ENCODE results near the gene ABR.
"Not testable (repeated sequence)": the region's sequence is repeated elsewhere in the genome, so short reads cannot be mapped to it uniquely, and the experiment has no call there.

The ABR gene

DNA sequence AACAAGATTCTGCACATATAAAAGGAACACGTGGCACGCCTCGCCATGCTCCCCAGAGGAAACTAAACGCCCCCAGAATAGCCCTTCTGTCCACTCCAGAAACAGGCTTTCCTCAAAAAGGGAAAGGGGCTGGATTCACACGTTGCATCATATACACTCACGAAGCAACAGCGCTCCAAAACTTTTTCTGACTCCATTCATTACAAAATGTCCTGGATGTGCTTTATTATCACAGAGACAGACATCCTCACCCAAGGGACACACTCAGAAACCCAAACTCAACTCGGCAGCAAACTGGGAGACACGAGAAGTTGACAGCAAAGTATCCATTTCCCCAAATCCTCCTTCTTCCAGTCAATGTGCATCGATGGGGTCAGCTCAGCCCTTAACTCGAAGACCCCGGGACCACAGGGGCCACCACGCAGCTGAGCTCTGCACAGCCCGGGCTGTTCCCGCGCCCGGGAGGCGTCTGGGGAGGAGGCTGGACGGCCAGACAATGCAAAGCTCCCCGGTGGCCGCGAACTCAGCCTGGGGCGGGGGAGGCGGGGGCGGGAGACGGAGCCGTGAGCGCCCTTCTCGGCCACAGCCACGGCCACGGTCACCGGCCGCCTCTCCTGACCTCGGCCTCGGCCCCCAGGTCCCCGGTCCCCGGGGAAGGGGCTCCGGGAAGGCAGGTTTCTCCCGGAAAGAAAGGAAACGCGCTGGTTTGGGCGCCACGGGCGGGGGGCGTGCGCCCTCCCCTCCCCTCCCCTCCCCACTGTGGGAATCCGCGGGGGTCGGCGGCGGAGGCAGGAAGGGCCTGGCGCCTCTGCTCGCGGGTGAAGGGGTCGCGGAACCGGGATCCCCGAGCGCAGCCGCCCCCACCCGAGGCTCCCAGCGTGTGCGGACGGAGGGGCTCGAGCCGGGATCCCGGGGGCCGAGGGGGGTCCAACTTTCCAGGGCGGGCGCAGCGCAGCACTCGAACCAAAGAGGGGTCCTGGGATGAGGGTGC is 201.4 kb downstream of the ABR start:
- DNase-seq = no peak

DNA sequence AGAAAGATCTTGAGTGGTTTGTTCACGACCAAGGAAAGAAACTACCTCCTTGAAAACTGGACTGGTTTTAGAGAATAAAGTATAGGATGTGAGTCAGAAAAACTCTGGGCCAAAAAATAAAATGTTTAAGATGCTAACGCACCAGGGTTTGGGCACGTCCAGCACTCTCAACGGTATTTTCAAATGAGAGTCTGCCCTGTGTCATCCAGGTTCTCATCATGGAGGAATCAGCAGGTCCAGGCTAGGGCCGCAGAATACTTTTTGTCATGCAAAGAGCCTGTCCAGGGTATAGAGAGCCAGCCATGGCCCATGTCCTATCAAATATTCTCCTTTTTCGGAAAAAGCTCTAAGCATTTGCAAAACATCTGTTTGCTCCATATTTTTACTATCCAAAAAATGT is 202.6 kb downstream of the ABR start:
- DNase-seq = no peak

DNA sequence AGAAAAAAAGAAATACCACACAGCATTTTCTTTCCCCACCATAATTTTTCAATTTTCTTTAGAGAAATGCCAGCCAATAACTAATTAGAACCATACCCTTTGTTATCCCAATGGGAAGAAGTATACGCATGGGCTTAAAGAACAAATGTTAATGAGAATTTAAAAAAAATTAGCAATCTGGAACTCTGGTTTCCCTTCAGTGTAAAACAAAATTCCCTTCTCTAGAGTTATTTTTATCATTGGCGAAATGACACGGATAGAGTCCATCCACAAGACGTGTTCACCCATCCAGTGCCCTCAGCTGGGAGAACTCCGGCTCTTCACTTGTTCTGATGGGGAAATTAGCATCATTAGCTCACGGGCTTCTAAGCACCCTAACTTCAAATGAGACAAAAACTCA is 203.5 kb downstream of the ABR start:
- no peak for DNase-seq

DNA sequence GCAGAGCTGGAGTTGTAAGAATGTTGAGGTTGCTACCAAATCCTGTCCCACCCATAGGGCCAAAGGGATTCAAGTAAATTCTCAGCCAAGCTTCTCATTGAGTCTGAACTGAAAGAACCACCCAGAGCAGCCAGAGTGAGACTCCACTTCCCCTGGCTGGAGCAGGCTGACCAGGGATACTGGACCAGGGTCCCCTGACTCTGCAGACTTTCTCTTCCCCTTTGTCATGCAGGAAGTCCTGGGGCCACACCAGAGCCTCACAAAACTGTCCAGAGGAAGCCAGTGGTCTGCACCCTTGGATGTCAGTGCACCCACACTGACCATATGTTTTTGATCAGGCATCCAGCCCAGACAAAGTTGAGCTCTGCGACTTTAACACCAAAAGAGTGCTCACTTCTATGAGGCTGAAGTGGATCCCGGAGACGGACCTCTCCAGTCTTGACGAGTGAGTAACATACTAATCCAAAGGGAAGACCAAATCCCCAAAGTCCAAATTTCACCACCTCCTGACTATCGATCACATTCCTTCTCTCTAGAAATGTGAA is 204.3 kb downstream of the ABR start:
- no peak for DNase-seq

DNA sequence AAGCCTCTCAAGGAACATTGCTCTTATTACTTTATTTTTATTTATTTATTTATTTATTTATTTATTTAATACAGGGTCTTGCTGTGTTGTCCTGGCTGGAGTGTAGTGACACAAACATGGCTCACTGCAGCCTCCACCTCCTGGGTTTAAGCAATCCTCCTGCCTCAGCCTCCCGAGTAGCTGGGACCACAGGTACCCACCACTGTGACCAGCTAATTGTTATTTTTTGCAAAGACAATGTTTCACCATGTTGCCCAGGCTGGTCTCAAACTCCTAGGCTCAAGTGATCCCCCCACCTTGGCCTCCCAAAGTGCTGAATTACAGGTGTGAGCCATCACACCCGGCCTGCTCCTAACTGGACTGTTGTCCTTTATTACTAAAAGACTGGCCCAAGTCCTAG is 205.0 kb downstream of the ABR start:
- DNase-seq = not testable (repeated sequence)

DNA sequence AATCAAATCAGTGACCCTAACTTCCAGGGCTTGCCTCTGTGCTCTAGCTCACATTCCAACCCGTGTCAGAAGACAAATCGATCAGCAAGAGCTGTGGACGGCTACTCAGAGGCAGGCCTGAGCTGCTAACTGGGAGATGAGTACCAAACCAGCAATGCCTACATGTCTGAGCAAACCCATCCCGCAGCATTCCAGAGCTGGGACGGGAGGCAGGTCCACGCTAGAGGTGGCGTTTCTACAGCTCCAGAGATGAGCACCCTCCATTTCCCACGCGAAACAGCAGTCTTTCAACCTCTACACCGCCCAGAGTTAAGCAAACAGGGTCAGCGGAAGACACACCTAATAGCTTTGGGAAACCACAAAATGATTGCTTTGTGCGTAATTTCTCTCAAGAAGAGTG is 206.7 kb downstream of the ABR start:
- no peak for DNase-seq

DNA sequence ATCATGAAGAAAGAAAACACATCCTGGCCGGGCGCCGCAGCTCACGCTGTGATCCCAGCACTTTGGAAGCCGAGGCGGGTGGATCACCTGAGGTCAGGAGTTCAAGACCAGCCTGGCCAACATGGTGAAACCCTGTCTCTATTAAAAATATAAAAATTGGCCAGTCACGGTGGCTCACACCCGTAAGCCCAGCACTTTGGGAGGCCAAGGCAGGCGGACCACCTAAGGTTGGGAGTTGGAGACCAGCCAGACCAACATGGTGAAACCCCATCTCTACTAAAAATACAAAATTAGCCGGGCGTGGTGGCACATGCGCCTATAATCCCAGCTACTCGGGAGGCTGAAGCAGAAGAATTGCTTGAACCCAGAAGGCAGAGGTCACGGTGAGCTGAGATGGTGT is 207.9 kb downstream of the ABR start:
- not testable (repeated sequence) for DNase-seq

DNA sequence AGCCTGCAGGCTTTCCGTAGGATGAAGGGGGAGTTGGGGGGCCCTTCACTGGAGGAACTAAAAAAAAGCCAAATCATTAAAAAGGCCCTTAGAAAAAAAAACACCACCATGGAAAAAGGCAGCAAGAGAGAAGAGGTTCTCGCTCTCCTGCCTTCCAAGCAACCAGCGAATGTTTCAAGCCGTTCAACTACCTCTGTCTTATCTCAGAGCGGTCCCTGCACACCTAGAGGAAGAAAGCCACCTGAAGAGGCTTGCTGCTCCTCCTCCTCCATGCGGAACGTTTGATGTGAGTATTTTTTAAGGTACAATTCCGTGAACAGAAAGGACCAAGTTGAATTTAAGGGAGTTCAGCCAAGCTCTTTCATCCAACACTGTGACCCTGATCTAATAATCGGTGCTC is 209.4 kb downstream of the ABR start:
- DNase-seq = no peak

DNA sequence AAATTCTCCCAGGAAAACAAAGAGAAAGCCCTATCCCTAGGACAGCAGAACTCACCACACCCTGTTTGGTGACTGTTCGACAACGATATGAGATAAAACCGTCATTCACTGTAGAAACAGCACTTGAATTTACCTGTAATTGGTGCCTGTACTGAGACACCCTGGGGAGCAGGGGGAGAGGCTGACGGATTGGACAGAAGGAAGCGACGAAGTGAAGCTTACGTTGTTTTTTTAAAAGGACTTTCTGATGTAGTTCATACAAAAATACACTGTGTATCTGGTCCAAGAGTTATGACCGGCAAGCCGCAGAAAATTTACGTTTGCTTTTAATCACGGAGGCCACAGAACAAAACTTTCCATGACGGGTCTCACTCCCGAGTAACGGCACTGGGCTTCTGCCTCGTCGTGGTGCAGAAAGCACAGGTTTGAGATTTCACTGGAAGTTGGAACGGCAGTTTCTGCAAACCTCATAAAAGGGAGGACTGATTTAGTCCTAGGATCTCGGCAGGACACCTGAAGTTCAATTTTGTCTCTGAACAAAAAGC is 209.9 kb downstream of the ABR start:
- no peak for DNase-seq

DNA sequence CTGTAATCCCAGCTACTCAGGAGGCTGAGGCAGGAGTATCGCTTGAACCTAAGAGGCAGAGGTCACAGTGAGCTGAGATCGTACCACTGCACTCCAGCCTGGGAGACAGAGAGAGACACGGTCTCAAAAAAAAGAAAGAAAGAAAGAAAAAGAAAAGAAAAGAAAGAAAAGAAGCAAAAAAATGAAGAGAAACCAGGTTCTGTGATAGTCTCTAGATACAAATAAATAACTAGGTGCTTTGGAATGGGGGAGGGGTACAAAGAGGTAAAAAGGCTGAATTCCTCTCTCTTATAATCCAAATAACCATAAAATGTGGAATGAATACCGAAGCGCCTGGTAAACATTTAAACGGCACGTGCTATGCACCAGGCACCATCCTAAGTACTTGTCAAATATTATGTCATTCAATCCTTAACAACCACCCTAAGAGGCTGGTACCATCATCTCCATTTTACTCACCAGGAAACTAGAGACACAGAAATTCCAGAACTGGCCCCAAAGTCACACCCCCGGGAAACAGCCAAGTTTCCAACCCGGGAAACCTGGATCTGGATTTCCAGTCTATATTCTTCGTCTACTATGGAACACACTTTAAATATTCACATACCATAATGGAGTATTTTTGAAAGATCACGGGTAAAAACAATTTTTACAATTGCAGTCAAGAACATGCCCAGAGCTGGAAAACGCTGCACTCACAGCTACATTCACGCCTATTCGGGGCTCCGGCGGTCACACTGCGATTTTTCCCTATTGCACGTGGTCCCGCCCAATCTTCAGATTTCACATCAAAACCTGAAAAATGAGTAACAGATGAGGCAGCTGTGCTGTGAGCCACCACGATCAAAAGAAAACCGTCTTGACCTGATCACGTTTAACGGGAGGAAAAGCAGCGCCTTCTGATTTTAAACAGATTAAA is 210.7 kb downstream of the ABR start:
- no peak for DNase-seq

DNA sequence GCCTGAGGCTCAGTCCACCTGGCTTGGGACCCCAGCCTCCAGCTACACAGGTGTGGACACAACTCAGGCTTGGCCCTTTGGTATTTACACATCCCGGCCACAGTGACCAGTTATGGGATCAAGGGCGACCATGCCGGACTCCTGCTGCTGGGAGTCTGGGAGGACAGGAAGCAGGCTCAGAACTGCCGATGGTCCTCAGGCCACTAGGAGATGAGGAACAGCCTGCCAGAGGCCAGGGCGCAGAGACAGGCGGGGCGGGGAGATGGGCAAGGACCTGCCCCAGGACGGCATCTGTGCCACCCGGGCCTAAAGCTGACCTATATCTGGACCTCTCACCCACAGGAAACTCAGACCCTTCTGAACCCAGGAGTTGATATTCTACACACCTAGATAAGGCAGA is 212.7 kb downstream of the ABR start:
- DNase-seq = no peak

DNA sequence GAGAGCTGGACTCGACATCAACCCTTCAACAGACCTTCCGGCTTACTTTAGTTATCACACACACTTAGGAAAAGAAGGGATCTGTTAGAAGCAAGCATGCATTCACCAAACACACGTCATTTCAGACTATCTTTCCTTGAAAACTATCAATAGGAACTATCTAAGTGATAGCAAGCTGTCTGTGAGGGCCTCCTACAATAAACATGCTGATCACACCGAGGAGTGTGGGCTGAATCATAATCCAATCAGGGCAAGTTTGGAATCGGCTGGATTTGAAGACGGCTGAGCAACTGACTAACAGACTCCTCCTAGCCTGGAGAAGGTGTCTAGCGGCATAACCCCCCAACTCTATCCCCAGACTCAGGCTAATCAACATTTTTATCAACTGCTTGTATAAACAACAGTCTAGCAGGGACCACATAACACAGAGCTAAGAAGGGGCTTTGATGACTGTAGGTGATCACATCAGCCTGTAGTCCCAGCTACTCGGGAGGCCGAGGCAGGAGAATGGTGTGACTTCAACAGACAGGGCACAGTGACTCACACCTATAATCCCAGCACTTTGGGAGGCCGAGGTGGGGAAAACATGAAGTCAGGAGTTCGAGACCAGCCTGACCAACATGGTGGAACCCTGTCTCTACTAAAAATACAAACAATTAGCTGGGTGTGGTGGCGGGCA is 214.3 kb downstream of the ABR start:
- no peak for DNase-seq

DNA sequence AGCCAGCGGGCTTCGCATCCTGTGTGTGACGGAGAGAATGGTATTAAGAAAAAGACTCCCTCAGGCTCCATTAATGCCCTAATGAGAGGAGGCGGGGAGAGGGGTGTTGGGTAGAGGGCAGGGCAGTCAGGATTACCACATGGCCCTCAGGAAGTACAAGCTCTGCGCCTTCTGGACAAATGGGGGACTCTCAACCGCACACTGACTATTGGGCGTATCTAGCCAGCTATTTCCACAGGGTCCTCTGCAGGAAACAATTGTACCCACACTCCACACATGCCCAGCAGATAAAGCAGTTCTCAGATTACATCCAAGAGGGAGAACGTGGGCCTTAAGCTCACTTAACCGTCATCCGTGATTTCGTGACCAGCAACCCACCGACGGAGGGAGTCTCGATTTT is 214.9 kb downstream of the ABR start:
- no peak for DNase-seq

DNA sequence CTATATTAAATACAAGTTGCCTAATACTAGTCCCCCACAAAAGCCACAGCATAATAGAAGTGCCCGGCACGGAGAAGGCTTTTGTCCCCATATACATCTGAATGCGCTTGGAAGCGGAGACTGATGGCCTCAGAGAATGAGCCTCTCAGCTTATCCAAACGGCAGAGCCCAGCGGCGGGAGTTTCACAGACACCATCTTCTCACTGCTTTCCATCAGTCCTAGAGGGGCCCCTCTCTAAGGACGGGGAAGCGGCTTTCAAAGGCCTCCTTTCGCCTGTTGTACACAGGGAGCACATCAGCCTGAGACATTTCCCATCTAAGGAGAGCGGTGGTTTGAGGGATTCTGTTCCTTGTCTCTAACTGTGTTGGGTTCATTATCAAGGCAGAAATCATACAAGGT is 217.1 kb downstream of the ABR start:
- DNase-seq = no peak

DNA sequence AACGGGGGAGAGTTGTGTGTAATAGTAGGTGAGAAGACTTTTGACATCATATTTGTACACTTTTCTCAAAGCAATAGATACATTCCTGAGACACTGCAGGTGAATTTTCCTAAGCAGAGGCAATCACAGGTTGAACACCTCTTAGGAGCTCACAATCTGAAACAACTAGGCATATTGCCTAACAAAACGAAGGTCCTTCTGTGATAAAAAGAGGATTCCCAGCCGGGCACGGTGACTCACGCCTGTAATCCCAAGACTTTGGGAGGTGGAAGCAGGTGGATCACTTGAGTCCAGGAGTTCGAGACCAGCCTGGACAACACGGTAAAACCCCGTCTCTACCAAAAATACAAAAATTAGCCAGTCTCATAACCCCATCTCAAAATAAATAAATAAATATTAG is 217.6 kb downstream of the ABR start:
- no peak for DNase-seq

DNA sequence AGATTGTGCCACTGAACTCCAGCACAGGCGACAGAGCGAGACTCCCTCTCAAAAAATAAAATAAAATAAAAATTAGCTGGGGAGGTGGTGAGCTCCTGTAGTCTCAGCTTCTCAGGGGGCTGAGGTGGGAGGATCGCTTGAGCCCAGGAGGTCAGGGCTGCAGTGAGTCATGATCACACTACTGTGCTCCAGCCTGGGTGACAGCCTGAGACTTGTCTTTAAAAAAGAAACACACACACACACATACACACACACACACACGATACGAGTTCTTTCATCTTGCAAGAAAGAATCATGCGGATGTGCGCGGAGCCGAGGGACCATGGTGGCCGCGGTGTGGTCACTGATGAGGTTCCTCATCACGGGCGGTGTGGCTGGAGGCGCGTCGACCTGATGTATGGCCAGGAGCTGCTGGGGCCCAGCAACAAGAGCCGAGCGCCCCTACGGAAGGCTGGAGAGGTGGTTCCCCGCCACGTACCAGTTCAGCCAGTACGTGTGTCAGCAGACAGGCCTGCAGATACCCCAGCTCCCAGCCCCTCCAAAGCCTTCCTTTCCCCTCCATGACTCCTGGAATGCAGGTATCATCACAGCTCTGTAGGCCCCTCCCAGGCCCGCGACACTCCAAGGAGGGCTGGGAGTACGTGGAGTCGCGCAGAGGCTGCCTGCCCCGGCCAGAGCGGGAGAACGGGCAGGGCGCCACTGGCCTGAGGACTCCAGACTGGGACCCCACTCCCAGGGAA is 220.9 kb downstream of the ABR start:
- no peak for DNase-seq

DNA sequence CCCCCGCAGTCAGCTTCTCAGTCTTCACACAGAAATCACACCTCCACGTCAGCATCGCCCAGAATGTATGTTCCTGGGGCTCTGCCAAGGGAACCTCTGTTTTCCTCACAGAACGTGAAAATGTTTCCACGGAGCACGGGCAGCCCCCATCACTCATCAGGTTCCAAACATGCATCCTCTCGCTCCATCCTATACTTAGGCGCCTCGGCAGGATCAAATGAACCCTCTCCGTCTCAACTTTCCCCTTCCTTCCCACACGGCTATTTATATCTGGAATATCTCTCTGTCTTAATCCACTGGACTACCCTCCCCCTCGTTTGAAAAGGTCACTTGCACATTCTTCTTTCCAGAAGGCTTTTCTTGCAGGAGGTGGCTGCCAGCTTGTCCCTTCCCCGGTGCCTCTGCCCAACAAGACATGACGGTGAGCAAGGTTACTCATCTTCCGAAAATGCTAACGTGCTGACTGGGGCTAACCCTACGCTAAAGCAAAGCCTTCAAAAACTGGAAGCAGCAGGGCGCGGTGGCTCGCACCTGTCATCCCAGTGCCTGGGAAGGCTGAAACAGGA is 221.8 kb downstream of the ABR start:
- no peak for DNase-seq

DNA sequence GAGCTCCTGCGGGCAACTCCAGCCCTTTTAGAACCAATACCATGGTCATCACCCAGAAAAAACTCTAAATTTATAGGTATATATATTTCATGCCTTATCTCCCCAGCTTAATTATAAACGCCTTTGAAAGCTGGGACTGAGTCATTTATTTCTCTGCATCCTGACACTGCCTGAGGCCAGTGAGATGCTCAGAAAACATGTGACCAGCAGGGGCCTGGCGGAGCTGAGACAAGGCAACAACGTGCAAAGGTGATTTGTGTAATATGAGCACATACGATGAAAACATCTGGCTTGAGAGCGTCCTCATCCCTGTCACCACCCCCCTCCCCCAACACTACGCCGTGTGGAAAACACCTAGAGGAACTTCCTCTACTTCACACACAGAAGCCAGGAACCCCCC is 222.9 kb downstream of the ABR start:
- no peak for DNase-seq

DNA sequence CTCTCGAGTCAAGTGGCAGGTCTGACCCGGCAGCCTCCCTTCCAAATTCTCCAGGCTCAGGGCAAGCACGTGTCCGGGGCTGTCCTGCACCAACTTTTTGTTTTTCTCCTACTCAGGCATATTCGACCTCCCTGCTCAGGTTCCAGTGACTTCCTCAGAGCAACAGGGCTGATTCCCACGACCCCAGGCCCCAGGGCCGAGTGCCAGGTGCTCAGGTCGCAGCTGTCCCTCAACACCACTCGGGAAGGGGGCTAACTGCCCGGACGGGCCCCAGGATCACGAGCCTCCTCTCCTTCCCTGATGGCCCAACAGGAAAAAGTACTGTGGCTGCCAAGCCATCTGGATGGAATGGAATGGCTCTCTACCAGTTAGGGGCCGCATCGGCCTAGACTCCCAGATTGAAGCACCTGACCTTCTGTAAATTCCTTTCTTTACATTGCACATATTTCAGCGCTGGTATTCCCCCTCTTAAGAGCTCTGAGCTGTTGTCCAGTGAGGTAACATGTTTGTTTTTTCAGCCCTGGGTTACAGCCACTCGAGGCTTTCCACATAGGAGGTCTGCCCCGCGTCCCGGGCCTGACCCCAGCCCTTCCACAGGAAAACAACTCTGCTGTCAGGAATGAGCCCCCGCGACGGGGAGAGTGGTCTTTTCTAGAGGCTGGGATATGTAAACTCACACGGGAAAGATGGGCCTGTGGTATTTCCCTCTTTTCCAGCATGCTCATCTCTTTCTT is 225.2 kb downstream of the ABR start:
- DNase-seq = no peak

DNA sequence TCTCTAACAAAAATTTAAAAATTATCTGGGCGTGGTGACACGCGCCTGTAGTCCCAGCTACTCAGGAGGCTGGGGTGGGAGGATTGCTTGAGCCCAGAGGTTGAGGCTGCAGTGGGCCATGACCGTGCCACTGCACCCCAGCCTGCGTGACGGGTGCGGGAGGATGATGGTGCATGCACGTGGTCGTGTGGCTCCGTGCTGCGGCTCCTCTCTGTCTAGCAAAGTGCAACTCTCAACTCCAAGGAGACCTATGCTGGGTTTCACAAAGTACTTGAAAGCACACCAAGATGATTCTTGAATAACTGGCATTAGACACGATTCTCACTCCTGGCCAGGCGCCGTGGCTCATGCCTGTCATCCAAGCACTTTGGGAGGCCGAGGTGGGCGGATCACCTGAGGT is 226.0 kb downstream of the ABR start:
- no peak for DNase-seq
